ENCODE results near the gene MTM1. TPM values are rescaled to one million over a fixed set of nuclear protein-coding genes. Genes with fewer than 3 reads are reported as not detected.

MTM1 gene
- total RNA-seq, 1 experiment from 2014 or later: 6.4 TPM

GRCh38 chrX:150573106-150573505, 4.7 kb downstream of the MTM1 start:
- H3K79me1 ChIP-seq (ENCODE audit: insufficient read depth, low read depth, low read length, poor library complexity, severe bottlenecking): peaks cover 3% of the 10 kb centered on the region
- no peak overlapping the region for H2BK120ac ChIP-seq (ENCODE audit: low read depth, low read length, poor library complexity, severe bottlenecking)
- H3K23me2 ChIP-seq (ENCODE audit: insufficient read length, low read depth, low read length, poor library complexity, severe bottlenecking): peaks cover 8% of the 10 kb centered on the region
- no peak overlapping the region for H2BK15ac ChIP-seq (ENCODE audit: low read depth, low read length)
- no peak overlapping the region for H4K5ac ChIP-seq (ENCODE audit: insufficient read length, low read depth, low read length)
- H3K27me3 Mint-ChIP-seq (ENCODE audit: low read depth): peaks cover 7% of the 10 kb centered on the region
- H3K14ac ChIP-seq (ENCODE audit: insufficient read depth, low read length): no peak overlapping the region
- H4K91ac ChIP-seq (ENCODE audit: insufficient read length, low read depth, low read length): no peak overlapping the region
- no peak overlapping the region for H2BK5ac ChIP-seq (ENCODE audit: insufficient read length, low read length)
- H3K4me3 Mint-ChIP-seq: no peak overlapping the region
- no CpG with 5 or more reads among the region's 1 CpG for WGBS (ENCODE audit: extremely low coverage, insufficient read length, low lambda C conversion rate)
- H3K4me2 ChIP-seq (ENCODE audit: insufficient read depth, insufficient read length, low read length): no peak overlapping the region
- no peak overlapping the region for H2BK20ac ChIP-seq (ENCODE audit: low read depth, low read length, poor library complexity, severe bottlenecking)
- no peak overlapping the region for H3K18ac ChIP-seq (ENCODE audit: insufficient read length, low read depth, low read length)
- no peak overlapping the region for H3K4ac ChIP-seq (ENCODE audit: low read depth, low read length)
- H3K27ac ChIP-seq (ENCODE audit: insufficient read length, low read depth, low read length): no peak overlapping the region
- H3K9me3 ChIP-seq (ENCODE audit: control insufficient read depth, low read depth, low read length): peaks cover under 1% of the 10 kb centered on the region
- TF ChIP-seq CTCF (conservative IDR thresholded peaks at IDR 0.05): no peak
- no peak overlapping the region for H3K56ac ChIP-seq (ENCODE audit: insufficient read length, low read depth, low read length)
- H3K4me1 Mint-ChIP-seq: peaks cover 44 to 52% of the 10 kb centered on the region in 2 experiments
- no peak overlapping the region for H3K27ac Mint-ChIP-seq
- no peak overlapping the region for H3T11ph ChIP-seq (ENCODE audit: low read length)
- no peak overlapping the region for H2AK5ac ChIP-seq (ENCODE audit: insufficient read length, low read length)
- H3K23ac ChIP-seq (ENCODE audit: insufficient read length, low read depth, low read length): no peak overlapping the region
- no peak overlapping the region for H4K8ac ChIP-seq (replicated peaks; ENCODE audit: insufficient read length, low read depth, low read length)
- no peaks in the 10 kb centered on the region for H4K20me1 ChIP-seq (ENCODE audit: control insufficient read depth, insufficient read depth, insufficient read length)
- no peak overlapping the region for H2AFZ ChIP-seq (ENCODE audit: low read length)
- H3K36me3 Mint-ChIP-seq (ENCODE audit: insufficient read depth in 1 of 3, low read depth in 3 of 3): peaks cover 0 to 4% (median 3%) of the 10 kb centered on the region in 3 experiments; a peak in 3 of 7 replicates
- peaks cover 67 to 70% of the 10 kb centered on the region in 2 experiments for H3K9me3 Mint-ChIP-seq
- DNase-seq: no peak
- H3K27me3 ChIP-seq (ENCODE audit: insufficient read depth, low read length): no peaks in the 10 kb centered on the region
- no peak overlapping the region for H3K9ac ChIP-seq (ENCODE audit: extremely low read depth, insufficient read length, low read length)
- H3K4me1 ChIP-seq (ENCODE audit: insufficient read depth, low read length): peaks cover 5% of the 10 kb centered on the region; the same call in 1 of the 2 replicates
- peaks cover 3% of the 10 kb centered on the region; the same call in 1 of the 2 replicates for H3K79me2 ChIP-seq (ENCODE audit: insufficient read depth, low read length)
- no peak overlapping the region for H2BK12ac ChIP-seq (ENCODE audit: insufficient read length, low read depth, low read length)

All from H9 (cell line).